OCI-LY7 (cell line): Measurements from ENCODE around the gene TVP23A. TPM values are rescaled to one million over a fixed set of nuclear protein-coding genes. Genes with fewer than 3 reads are reported as not detected.

ENCODE experiments used
- BruUV-seq: library from RNA; stranded (reverse); fragments of 400-500 nt; replicated peaks from 2 replicates; lab custom pipeline; 2021; lab: Mats Ljungman, UMichigan
- CTCF ChIA-PET: fragments of 300-600 bp; sonication (Branson Sonifier 250); formaldehyde crosslinking; loops from one replicate; lab custom pipeline; 2022; ENCODE audit warnings: antibody characterized with exemption; ENCODE audit not compliant: unreplicated experiment; lab: Charles Lee
- POLR2A ChIA-PET: fragments of 300-600 bp; sonication (Branson Sonifier 250); formaldehyde crosslinking; loops from one replicate; lab custom pipeline; 2022; ENCODE audit warnings: antibody characterized with exemption; lab: Charles Lee
- DNase-seq: peaks from one replicate; pipeline ENCODE4 v3.0.0-alpha.2; 2015; ENCODE audit warnings: low spot score
- H2AFZ ChIP-seq: fragments of 200-600 bp; sonication (generic), shearing (Covaris generic); 2 replicates; pipeline ENCODE4 v1.6.1; 2014; ENCODE audit warnings: mild to moderate bottlenecking, antibody characterized with exemption, low read length, moderate library complexity
- H3K27ac ChIP-seq: fragments of 200-600 bp; sonication (generic); 2 replicates; pipeline ENCODE4 v1.5.1; 2014; ENCODE audit warnings: mixed run types, low read depth, mild to moderate bottlenecking, moderate library complexity, low read length, inconsistent platforms; ENCODE audit not compliant: poor library complexity, severe bottlenecking
- H3K36me3 ChIP-seq: fragments of 200-600 bp; sonication (generic); 2 replicates; pipeline ENCODE4 v1.6.1; 2014; ENCODE audit warnings: mild to moderate bottlenecking, antibody characterized with exemption, low read length, moderate library complexity, mixed read lengths; ENCODE audit not compliant: insufficient read depth
- H3K4me1 ChIP-seq: fragments of 200-600 bp; sonication (generic); 2 replicates; pipeline ENCODE4 v1.5.1; 2014; ENCODE audit warnings: mild to moderate bottlenecking, low read length; ENCODE audit not compliant: insufficient read depth, poor library complexity, severe bottlenecking
- H3K4me2 ChIP-seq: fragments of 200-600 bp; sonication (generic); 2 replicates; pipeline ENCODE4 v1.6.1; 2014; ENCODE audit warnings: mild to moderate bottlenecking, low read length
- H3K4me3 ChIP-seq: fragments of 200-600 bp; sonication (generic); 2 replicates; pipeline ENCODE4 v1.5.1; 2014; ENCODE audit warnings: mild to moderate bottlenecking, low read depth, low read length; ENCODE audit not compliant: poor library complexity, severe bottlenecking
- H3K79me2 ChIP-seq: fragments of 200-600 bp; sonication (generic); 2 replicates; pipeline ENCODE4 v1.6.1; 2016; ENCODE audit warnings: low read depth, mild to moderate bottlenecking, low read length, moderate library complexity, mixed read lengths; ENCODE audit not compliant: insufficient read depth
- H3K9me2 ChIP-seq: fragments of 200-600 bp; sonication (generic); 2 replicates; pipeline ENCODE4 v1.6.1; 2016; ENCODE audit warnings: mild to moderate bottlenecking, low read length, mixed read lengths; ENCODE audit not compliant: insufficient read depth
- H3K9me3 ChIP-seq: fragments of 200-600 bp; sonication (generic); 2 replicates; pipeline ENCODE4 v1.6.1; 2014; ENCODE audit warnings: mild to moderate bottlenecking, mixed run types, low read length, mixed read lengths
- H4K20me1 ChIP-seq: fragments of 200-600 bp; sonication (generic); 2 replicates; pipeline ENCODE4 v1.6.1; 2014; ENCODE audit warnings: mild to moderate bottlenecking, antibody characterized with exemption, low read length, moderate library complexity, mixed read lengths; ENCODE audit not compliant: insufficient read depth
- CTCF ChIP-seq: fragments of 200-600 bp; sonication (generic); conservative IDR thresholded peaks from 2 replicates; pipeline ENCODE4 v1.5.1; 2014; ENCODE audit warnings: mild to moderate bottlenecking, antibody characterized with exemption, low read length, moderate library complexity, mixed read lengths
- EZH2phosphoT487 ChIP-seq: fragments of 200-600 bp; sonication (generic); IDR thresholded peaks from 2 replicates; pipeline ENCODE4 v1.6.1; 2018; ENCODE audit warnings: low read depth, borderline replicate concordance, mild to moderate bottlenecking, mixed run types, antibody characterized with exemption, low read length, moderate library complexity, mixed read lengths
- intact Hi-C: fragments of 100-400 bp; cut with micrococcal nuclease; formaldehyde crosslinking; loops from one replicate; pipeline ENCODE4 v1.10.0; 2022; ENCODE audit not compliant: unreplicated experiment
- total RNA-seq, 2 experiments: library from RNA; depleted of rRNA in 1 of 2; stranded (reverse); fragments of >200 nt in 1 of 2; shearing (Covaris generic) in 1 of 2; gene quantifications; 2 replicates each; pipeline ENCODE4 v1.2.3, GENCODE V29; 2014 to 2022

The TVP23A gene
- total RNA-seq, 2 experiments from 2014 or later, result 0.57 TPM; not detected in 1

GRCh38 chr16:10817514-10817913 is 1.1 kb downstream of the TVP23A start:
- POLR2A ChIA-PET, result no interaction called here
- Histone ChIP-seq H3K9me3 (no peaks in the 10 kb centered on the region), H3K4me2 (no peak overlapping the region), H3K9me2 (no peaks in the 10 kb centered on the region), H2AFZ (no peak overlapping the region), H3K4me3 (no peak overlapping the region), H4K20me1 (no peaks in the 10 kb centered on the region), H3K36me3 (no peaks in the 10 kb centered on the region), H3K79me2 (no peaks in the 10 kb centered on the region), H3K4me1 (peaks cover 29% of the 10 kb centered on the region), H3K27ac (no peak overlapping the region)
- no peak for TF ChIP-seq EZH2phosphoT487
- TF ChIP-seq CTCF, result no peak
- DNase-seq, result no peak
- no TSS peak for BruUV-seq
- CTCF ChIA-PET, result interaction anchor here (0.6 kb wide), 1 partner anchor 1207 kb away, joined by 4 read pairs; no protein-coding TSS in a partner anchor
- intact Hi-C loops, result no loop called here

DNA sequence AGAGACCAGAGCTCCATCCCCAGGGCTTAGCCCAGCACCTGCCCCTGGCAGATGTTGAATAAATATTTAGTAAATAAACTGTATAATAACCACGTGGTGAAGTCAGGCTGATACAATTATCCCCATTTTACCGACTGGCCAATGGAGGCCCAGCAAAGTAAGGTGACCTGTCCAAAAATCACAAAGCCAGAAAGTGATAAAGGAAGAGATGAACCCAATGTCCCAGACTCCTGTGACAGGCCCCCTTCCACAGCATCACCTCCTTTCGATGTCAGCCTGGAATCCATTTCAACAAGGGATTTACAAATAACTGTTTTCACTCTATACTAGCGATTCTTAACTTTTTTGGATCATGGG is 5.5 kb downstream of the TVP23A start:
- Histone ChIP-seq H3K4me1 (peaks cover 45% of the 10 kb centered on the region), H4K20me1 (no peaks in the 10 kb centered on the region), H3K79me2 (no peaks in the 10 kb centered on the region), H2AFZ (peak overlapping the region; percentile 83), H3K9me3 (no peaks in the 10 kb centered on the region), H3K4me3 (peak overlapping the region; percentile 32), H3K9me2 (no peaks in the 10 kb centered on the region), H3K36me3 (no peaks in the 10 kb centered on the region), H3K4me2 (peak overlapping the region; percentile 58), H3K27ac (peak overlapping the region; percentile 55)
- no peak for DNase-seq
- intact Hi-C loops, result loop anchor here (5.0 kb wide), 1 partner anchor 64 kb away; the partner anchor contains the start of gene CIITA
- ChIA-PET POLR2A (no interaction called here), CTCF (no interaction called here)
- no peak for TF ChIP-seq EZH2phosphoT487
- no peak for TF ChIP-seq CTCF
- no TSS peak for BruUV-seq

GRCh38 chr16:10812312-10813098 is 6.1 kb downstream of the TVP23A start:
- Histone ChIP-seq H3K36me3 (no peaks in the 10 kb centered on the region), H3K79me2 (no peaks in the 10 kb centered on the region), H3K4me2 (peak overlapping the region; percentile 58), H3K4me1 (peaks cover 49% of the 10 kb centered on the region), H4K20me1 (no peaks in the 10 kb centered on the region), H3K9me2 (no peaks in the 10 kb centered on the region), H2AFZ (peak overlapping the region; percentile 83), H3K4me3 (peak overlapping the region; percentile 32), H3K9me3 (no peaks in the 10 kb centered on the region), H3K27ac (peak overlapping the region; percentile 55)
- no TSS peak for BruUV-seq
- intact Hi-C loops, result loop anchor here (5.0 kb wide), 1 partner anchor 65 kb away; the partner anchor contains the start of gene CIITA
- ChIA-PET CTCF (no interaction called here), POLR2A (no interaction called here)
- DNase-seq, result peak; percentile 56
- TF ChIP-seq EZH2phosphoT487 (no peak), CTCF (peak; percentile 50)
